Stomach smooth muscle (tissue), 2 donors: ENCODE data around the gene PXMP4.

Experiments used
- H3K27ac ChIP-seq: one replicate; pipeline ENCODE4 v1.7.0; 2013; ENCODE audit warnings: mild to moderate bottlenecking, low read length, inconsistent platforms
- H3K27me3 ChIP-seq, 2 donors: one replicate each; pipeline ENCODE4 v1.7.0; 2013; ENCODE audit warnings: low read length in 2 of 2; ENCODE audit not compliant: insufficient read depth in 2 of 2, control insufficient read depth in 1 of 2
- H3K36me3 ChIP-seq, 2 donors: one replicate each; pipeline ENCODE4 v1.7.0; 2013; ENCODE audit warnings: low read length in 2 of 2; ENCODE audit not compliant: control insufficient read depth in 2 of 2, insufficient read depth in 2 of 2
- H3K4me1 ChIP-seq: one replicate; pipeline ENCODE4 v1.7.0; 2013; ENCODE audit warnings: low read length; ENCODE audit not compliant: control insufficient read depth, insufficient read depth
- H3K4me3 ChIP-seq, 2 donors: one replicate each; pipeline ENCODE4 v1.7.0; 2013; ENCODE audit warnings: low read length in 2 of 2
- H3K9ac ChIP-seq, 2 donors: one replicate each; pipeline ENCODE4 v1.7.0; 2013; ENCODE audit warnings: low read length in 2 of 2, mild to moderate bottlenecking in 1 of 2
- H3K9me3 ChIP-seq, 2 donors: one replicate each; pipeline ENCODE4 v1.7.0; 2013; ENCODE audit warnings: low read length in 2 of 2; ENCODE audit not compliant: control insufficient read depth in 2 of 2
- donor health status: healthy.
- donor health status: Pancreatic carcinoma.

Gene PXMP4

DNA sequence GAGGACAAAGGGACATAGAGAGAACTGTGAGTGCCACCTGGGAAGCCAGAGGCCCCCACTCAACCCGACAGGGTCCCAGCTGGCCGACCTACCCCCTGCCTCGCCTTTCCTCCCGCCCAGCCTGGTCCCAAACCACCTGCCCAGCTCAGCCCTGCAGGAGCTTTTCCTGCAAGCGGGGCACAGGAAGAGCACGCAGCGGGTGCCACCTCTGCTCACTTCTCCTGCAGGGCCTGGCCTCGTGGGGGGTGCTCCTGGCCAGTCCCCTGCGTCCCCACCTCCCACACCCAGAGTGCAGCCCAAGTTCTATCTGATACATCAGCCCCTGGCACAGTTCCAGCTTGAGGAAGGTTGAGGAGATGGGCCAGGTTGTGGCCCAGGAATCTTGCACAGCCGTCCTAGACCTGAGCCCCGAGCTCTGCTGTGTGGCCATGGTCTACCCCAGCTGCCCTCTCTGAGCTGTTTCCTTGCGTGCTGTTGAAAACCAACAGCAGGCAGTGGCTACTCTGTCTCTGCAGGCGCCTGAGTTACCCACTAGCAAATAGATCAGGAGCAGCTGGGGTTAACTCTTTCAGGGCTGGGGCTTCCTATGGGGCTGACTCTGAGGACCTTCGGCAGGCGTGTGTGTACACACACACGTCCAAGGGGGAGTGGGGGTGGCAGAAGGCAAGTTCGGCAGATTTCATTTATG lies 47.5 kb downstream of the PXMP4 start:
- Histone ChIP-seq H3K9ac (peak overlapping the region; percentile 82 to 83), H3K4me3 (peak overlapping the region; percentile 63 to 81)

DNA sequence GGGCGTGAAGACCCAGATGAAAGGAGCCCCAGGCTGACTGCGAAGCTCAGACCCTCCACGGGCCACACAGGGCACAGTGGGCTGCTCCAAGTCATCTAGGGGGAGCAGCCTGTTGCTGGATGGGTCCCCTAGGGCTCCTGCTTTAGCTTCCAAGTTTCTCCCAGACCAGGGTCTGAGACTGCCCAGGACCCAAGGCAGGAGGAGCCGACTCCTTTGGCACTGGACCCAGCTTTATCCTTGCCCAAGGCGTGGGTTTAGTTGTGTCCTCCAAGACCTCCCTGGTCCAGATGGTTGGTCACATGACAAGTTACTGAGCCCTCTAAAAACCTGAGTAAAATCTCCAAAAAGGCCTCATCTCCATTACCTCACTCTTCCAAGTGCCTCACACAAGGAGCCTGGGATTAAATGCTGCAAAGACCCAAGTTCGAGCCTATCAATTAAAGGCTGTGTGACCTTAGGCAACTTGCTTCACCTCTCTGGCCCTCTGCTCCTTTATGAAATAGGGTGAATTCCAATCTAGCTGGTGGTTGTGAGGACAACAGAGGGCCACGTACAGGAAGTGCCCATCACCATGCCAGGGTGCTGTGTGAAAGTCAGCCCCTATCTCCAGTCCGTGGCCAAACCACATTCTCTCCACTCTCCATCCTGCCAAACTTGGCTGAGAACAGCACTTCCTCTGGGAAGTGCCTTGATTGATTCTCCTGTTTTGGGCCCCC lies 48.4 kb downstream of the PXMP4 start:
- H3K36me3 ChIP-seq, result peaks cover 10 to 15% of the 10 kb centered on the region in 2 donors
- H3K9me3 ChIP-seq, result no peaks in the 10 kb centered on the region
- no peak overlapping the region for H3K27ac ChIP-seq
- no peaks in the 10 kb centered on the region for H3K27me3 ChIP-seq
- H3K9ac ChIP-seq, result no peak overlapping the region
- no peak overlapping the region for H3K4me3 ChIP-seq
- H3K4me1 ChIP-seq, result peaks cover 65% of the 10 kb centered on the region

More for the DNA sequence above, 47.5 kb downstream of the PXMP4 start:
- H3K27me3 ChIP-seq, result no peaks in the 10 kb centered on the region
- H3K9me3 ChIP-seq, result no peaks in the 10 kb centered on the region
- H3K4me1 ChIP-seq, result peaks cover 59% of the 10 kb centered on the region
- peaks cover 10 to 15% of the 10 kb centered on the region in 2 donors for H3K36me3 ChIP-seq
- peak overlapping the region; percentile 80 for H3K27ac ChIP-seq

DNA sequence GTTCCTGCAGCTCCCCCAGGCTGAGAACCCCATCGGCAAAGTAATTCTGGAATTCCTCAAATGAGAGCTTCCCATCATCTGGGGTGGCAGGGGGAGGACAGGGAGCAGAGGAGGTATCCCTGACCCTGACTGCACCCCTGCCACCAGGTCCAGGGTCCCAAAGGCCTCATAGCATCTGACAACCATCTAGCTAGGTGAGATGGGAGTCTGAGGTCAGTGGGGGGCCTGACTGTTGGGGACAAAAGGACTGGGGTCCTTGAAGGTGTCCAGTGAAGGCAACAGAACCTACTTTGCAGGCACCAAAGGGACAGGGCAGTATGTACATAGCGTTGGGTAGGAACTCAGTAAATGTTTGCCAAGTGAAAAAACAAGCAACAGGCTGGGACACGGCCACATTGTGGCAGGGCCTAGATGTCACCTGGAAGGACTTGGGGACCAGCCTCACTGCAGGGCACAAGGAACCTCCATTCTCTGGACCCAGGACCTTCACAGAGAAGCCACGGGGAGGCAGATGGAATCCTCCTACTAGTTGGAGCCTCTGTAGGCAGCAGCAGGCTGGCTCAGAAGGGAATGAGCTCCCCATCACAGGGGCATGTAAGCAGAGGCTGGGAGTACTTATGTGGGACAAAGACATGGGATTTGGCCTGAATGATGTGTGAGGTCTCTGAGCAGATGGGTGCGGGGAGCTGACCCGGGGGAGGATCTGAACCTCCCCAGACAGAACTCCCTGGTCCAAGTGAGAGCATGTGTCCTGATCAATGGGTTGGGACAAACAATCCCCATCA lies 49.2 kb downstream of the PXMP4 start:
- H3K27ac ChIP-seq, result no peak overlapping the region
- H3K9me3 ChIP-seq, result no peaks in the 10 kb centered on the region
- peaks cover 10 to 15% of the 10 kb centered on the region in 2 donors for H3K36me3 ChIP-seq
- H3K9ac ChIP-seq, result no peak overlapping the region
- H3K4me3 ChIP-seq, result no peak overlapping the region
- H3K4me1 ChIP-seq, result peaks cover 65% of the 10 kb centered on the region
- H3K27me3 ChIP-seq, result no peaks in the 10 kb centered on the region

GRCh38 chr20:33669873-33670640 lies 50.1 kb downstream of the PXMP4 start:
- Histone ChIP-seq H3K4me1 (peaks cover 57% of the 10 kb centered on the region), H3K9me3 (no peaks in the 10 kb centered on the region), H3K9ac (no peak overlapping the region), H3K4me3 (no peak overlapping the region), H3K36me3 (peaks cover 10 to 15% of the 10 kb centered on the region in 2 donors), H3K27me3 (no peaks in the 10 kb centered on the region), H3K27ac (no peak overlapping the region)

- no peaks in the 10 kb centered on the region for H3K9me3 ChIP-seq
- peaks cover 10 to 15% of the 10 kb centered on the region in 2 donors for H3K36me3 ChIP-seq
- no peak overlapping the region for H3K9ac ChIP-seq
- H3K4me1 ChIP-seq, result peaks cover 52% of the 10 kb centered on the region
- H3K4me3 ChIP-seq, result no peak overlapping the region
- no peaks in the 10 kb centered on the region for H3K27me3 ChIP-seq
- H3K27ac ChIP-seq, result no peak overlapping the region
Measured at GRCh38 chr20:33669224-33669623, 50.9 kb downstream of the PXMP4 start.

DNA sequence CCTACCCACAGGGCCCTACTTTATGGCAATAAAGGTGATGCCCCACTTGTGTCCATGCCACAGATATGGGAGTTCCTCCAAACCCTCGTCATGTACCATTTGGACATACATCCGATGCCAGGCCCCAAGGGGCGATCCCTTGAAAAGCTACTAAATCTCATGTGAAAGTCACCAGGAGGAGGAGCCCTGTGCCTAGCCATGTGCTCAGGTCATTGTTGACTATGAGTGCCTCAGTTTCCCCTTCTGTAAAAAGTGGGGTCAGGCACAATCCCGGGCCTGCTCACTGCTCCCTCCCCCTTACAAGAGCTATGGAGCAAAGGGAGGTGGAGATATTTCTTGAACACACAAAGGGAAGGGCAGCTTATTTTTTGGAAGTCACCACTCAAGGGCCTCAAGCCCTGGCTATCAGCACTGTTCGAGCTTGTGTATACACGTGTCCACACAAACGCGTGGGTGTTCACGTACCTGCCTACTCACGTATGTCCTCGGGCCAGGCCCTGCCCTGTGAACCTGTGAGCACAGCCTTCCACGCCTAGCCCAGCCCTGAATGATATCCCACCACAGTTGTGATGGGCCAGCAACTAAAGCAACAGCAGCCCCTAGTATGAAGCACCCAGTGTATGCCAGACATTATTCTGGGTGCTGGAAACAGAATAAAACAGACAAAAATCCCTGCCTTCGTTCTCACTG lies 51.5 kb downstream of the PXMP4 start:
- Histone ChIP-seq H3K4me1 (peaks cover 56% of the 10 kb centered on the region), H3K27me3 (no peaks in the 10 kb centered on the region), H3K9me3 (no peaks in the 10 kb centered on the region), H3K27ac (peak overlapping the region; percentile 88), H3K9ac (peak overlapping the region in 1 of 2 donors; percentile 13), H3K4me3 (no peak overlapping the region), H3K36me3 (peaks cover 10 to 15% of the 10 kb centered on the region in 2 donors)

- Histone ChIP-seq H3K27me3 (no peaks in the 10 kb centered on the region), H3K9me3 (no peaks in the 10 kb centered on the region), H3K4me1 (peaks cover 52% of the 10 kb centered on the region), H3K4me3 (peak overlapping the region; percentile 32 to 77), H3K36me3 (peaks cover 10 to 15% of the 10 kb centered on the region in 2 donors), H3K9ac (peak overlapping the region; percentile 47 to 56), H3K27ac (peak overlapping the region; percentile 88)
Measured at GRCh38 chr20:33667676-33668465, 52.2 kb downstream of the PXMP4 start.

GRCh38 chr20:33667245-33667675 lies 52.9 kb downstream of the PXMP4 start:
- peaks cover 52% of the 10 kb centered on the region for H3K4me1 ChIP-seq
- H3K4me3 ChIP-seq, result peak overlapping the region; percentile 32 to 77
- H3K9ac ChIP-seq, result peak overlapping the region; percentile 47 to 56
- H3K9me3 ChIP-seq, result no peaks in the 10 kb centered on the region
- peak overlapping the region; percentile 88 for H3K27ac ChIP-seq
- H3K27me3 ChIP-seq, result no peaks in the 10 kb centered on the region
- peaks cover 10 to 15% of the 10 kb centered on the region in 2 donors for H3K36me3 ChIP-seq
